Tibial nerve (tissue), 4 donors: ENCODE results near the gene HECW1. TPM values are rescaled to one million over a fixed set of nuclear protein-coding genes. Genes with fewer than 3 reads are reported as not detected.
A peak's percentile ranks its signal among the peaks of the same experiment; 100 is the strongest.

Source experiments
- DNase-seq, 2 donors: peaks; one replicate each; pipeline ENCODE4 v3.0.0-alpha.2; 2019; ENCODE audit warnings: low spot score in 2 of 2
- H3K27ac ChIP-seq, 4 donors: fragments of 200-600 bp; sonication (generic) in 3 of 4; one replicate each; pipeline ENCODE4 v1.5.1; 2017 to 2019; ENCODE audit warnings: mild to moderate bottlenecking in 1 of 4
- H3K27me3 ChIP-seq, 2 donors: fragments of 200-600 bp; sonication (generic) in 1 of 2; one replicate each; pipeline versions ENCODE4 v1.5.1 to v1.6.0; 2017 to 2019
- H3K36me3 ChIP-seq, 3 donors: fragments of 200-600 bp; sonication (generic); one replicate each; pipeline ENCODE4 v1.5.1; 2018 to 2019
- H3K4me1 ChIP-seq, 4 donors: fragments of 200-600 bp; sonication (generic) in 3 of 4; one replicate each; pipeline ENCODE4 v1.5.1; 2017 to 2019
- H3K4me3 ChIP-seq, 4 donors: fragments of 200-600 bp; sonication (generic) in 3 of 4; one replicate each; pipeline ENCODE4 v1.5.1; 2017 to 2019; ENCODE audit warnings: mild to moderate bottlenecking in 1 of 4, moderate library complexity in 1 of 4
- H3K9me3 ChIP-seq, 4 donors: fragments of 200-600 bp; sonication (generic) in 3 of 4; one replicate each; pipeline ENCODE4 v1.5.1; 2017 to 2019
- EP300 ChIP-seq, 2 donors: sonication (generic); formaldehyde crosslinking; IDR thresholded peaks; one replicate each; pipeline ENCODE4 v1.6.1; 2017; ENCODE audit warnings: antibody characterized with exemption in 2 of 2, mild to moderate bottlenecking in 1 of 2
- POLR2A ChIP-seq, 2 donors: fragments of 450-650 bp; IDR thresholded peaks; one replicate each; pipeline ENCODE4 v1.6.1; 2017; ENCODE audit warnings: antibody characterized with exemption in 2 of 2, mild to moderate bottlenecking in 2 of 2, moderate library complexity in 2 of 2
- WGBS, 2 donors: methylation state at CpG; one replicate each; pipeline ENCODE4 v1.1.5; 2018; 5-methylcytosine and 5-hydroxymethylcytosine counted together
- total RNA-seq, 4 donors: library from RNA; depleted of rRNA; stranded (reverse); fragments of >200 nt; gene quantifications; one replicate each; pipeline ENCODE4 v1.1.0, GENCODE V29; 2016
- TF ChIP-seq, protein P1 (sequence below), 5 experiments: fragments of 200-600 bp in 3 of 5; fragments of 450-650 bp in 2 of 5; sonication (generic) in 3 of 5; IDR thresholded peaks; one replicate each; pipeline ENCODE4 v1.5.1; 2016 to 2019; ENCODE audit warnings: antibody characterized with exemption in 5 of 5, mild to moderate bottlenecking in 3 of 5, moderate library complexity in 2 of 5

Gene HECW1
- total RNA-seq, 4 donors from 2014 or later = 3.6 to 10.9 (median 6.5) TPM

DNA sequence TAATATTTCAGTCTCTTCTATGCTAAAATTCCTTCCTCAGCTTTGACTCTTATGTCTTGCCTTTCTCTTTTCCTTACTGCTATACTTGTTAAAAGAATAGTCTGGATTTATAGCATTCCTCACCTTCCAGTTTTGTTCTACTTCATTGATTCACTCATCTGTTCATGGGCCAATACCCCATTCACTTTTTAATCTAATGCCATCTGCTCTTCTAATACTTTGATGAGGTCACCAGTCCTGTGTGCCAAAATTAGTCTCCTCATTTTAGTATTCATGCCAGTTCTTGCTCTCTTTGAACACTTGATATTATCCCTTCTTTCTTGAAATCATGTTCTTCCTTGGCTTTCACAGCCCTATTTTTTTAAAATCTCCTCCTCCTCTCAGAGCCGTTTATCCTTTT, 489.8 kb downstream of the HECW1 start:
- Histone ChIP-seq H3K9me3 (no peaks in the 10 kb centered on the region), H3K4me1 (peaks cover 0 to 6% (median 2%) of the 10 kb centered on the region in 4 donors), H3K36me3 (peaks cover 0 to 19% (median 3%) of the 10 kb centered on the region in 3 donors), H3K27me3 (no peaks in the 10 kb centered on the region), H3K4me3 (no peak overlapping the region), H3K27ac (no peak overlapping the region)
- TF ChIP-seq, protein P1, sequence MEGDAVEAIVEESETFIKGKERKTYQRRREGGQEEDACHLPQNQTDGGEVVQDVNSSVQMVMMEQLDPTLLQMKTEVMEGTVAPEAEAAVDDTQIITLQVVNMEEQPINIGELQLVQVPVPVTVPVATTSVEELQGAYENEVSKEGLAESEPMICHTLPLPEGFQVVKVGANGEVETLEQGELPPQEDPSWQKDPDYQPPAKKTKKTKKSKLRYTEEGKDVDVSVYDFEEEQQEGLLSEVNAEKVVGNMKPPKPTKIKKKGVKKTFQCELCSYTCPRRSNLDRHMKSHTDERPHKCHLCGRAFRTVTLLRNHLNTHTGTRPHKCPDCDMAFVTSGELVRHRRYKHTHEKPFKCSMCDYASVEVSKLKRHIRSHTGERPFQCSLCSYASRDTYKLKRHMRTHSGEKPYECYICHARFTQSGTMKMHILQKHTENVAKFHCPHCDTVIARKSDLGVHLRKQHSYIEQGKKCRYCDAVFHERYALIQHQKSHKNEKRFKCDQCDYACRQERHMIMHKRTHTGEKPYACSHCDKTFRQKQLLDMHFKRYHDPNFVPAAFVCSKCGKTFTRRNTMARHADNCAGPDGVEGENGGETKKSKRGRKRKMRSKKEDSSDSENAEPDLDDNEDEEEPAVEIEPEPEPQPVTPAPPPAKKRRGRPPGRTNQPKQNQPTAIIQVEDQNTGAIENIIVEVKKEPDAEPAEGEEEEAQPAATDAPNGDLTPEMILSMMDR (IDR thresholded peaks at IDR 0.05) = no peak
- no peak for TF ChIP-seq POLR2A (IDR thresholded peaks at IDR 0.05)
- WGBS, 2 donors = 64% methylated on average over 1 of the region's 1 CpG
- no peak for DNase-seq

DNA sequence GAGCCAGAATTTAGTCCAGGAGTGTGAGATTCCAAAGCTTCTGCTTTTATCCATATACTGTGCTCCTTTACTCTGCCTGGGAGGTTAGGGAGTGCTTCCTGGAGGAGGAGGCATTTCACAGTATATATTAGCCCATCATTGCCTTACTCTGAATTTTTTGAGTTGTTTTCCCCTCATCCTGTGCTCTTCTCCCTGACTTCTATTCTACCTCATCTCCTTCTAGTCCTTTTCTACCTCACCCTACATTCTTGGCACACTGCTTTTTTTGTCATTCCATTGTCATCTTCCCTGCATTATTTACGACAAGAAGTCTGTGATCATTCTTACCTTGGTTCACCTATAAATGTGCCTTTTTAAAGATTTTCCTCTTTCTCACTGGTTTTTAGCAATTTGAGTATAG, 491.8 kb downstream of the HECW1 start:
- no peak overlapping the region for H3K27ac ChIP-seq
- H3K9me3 ChIP-seq = no peaks in the 10 kb centered on the region
- peaks cover 0 to 14% (median 3%) of the 10 kb centered on the region in 3 donors for H3K36me3 ChIP-seq
- no peak for DNase-seq
- H3K4me3 ChIP-seq = no peak overlapping the region
- TF ChIP-seq, protein P1 (IDR thresholded peaks at IDR 0.05) = no peak
- TF ChIP-seq EP300 (IDR thresholded peaks at IDR 0.05) = no peak
- TF ChIP-seq POLR2A (IDR thresholded peaks at IDR 0.05) = no peak
- no peaks in the 10 kb centered on the region for H3K27me3 ChIP-seq
- 95 to 100% methylated on average over 1 of the region's 1 CpG for WGBS, 2 donors
- H3K4me1 ChIP-seq = peaks cover 0 to 6% (median 2%) of the 10 kb centered on the region in 4 donors

DNA sequence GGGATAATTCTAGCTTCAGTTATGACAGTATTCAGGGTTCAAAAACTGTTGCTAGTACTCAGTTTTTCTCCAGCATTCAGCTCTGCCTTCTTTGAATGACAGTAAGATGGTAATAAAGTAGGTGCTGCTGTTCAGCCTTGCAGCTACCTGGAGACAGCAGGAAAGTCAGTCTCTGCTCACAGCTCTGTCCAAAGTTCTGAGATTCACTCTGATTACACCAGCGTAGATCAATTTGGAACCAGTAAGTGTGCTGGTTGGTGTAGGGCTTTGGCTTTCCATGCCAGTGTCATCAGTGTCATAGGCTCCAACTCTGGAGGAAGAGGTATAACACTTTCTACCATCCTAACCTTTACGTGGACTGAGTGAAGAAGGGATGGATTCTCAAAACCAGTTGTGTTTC, 496.6 kb downstream of the HECW1 start:
- peaks cover 0 to 28% (median 23%) of the 10 kb centered on the region in 4 donors for H3K4me1 ChIP-seq
- no peaks in the 10 kb centered on the region for H3K27me3 ChIP-seq
- no peak overlapping the region for H3K27ac ChIP-seq
- TF ChIP-seq POLR2A (IDR thresholded peaks at IDR 0.05) (no peak), EP300 (IDR thresholded peaks at IDR 0.05) (no peak)
- TF ChIP-seq, protein P1 (IDR thresholded peaks at IDR 0.05) = no peak
- no peak overlapping the region for H3K4me3 ChIP-seq
- H3K9me3 ChIP-seq = no peaks in the 10 kb centered on the region
- 97 to 98% methylated on average over 2 of the region's 2 CpGs for WGBS, 2 donors
- no peak for DNase-seq
- H3K36me3 ChIP-seq = peaks cover 0 to 23% (median 0%) of the 10 kb centered on the region in 3 donors

DNA sequence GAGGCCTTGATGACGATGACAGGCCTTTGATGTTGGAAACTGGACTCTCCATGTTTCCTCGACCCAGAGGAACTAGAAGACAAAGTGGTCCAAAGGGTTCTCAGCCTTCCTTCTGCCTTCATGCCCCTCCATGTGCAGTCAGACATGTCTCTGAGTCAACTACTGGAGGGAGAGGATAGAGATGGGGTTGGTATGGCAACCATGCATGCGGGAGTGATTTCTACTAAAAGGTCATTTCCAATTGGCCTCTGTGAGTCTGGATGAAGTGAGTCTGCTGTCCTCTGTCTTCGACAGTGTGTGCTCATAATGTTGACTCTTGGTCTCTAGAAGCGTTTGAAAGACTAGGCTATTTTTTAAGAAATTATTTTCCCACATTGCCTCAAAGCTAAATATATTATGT, 499.7 kb downstream of the HECW1 start:
- peak overlapping the region in 2 of 4 donors; percentile 55 to 58 for H3K27ac ChIP-seq
- H3K4me3 ChIP-seq = no peak overlapping the region
- H3K9me3 ChIP-seq = no peaks in the 10 kb centered on the region
- peaks cover 0 to 32% (median 0%) of the 10 kb centered on the region in 3 donors for H3K36me3 ChIP-seq
- peaks cover 0 to 28% (median 20%) of the 10 kb centered on the region in 4 donors for H3K4me1 ChIP-seq
- WGBS, 2 donors = 54 to 55% methylated on average over 5 of the region's 5 CpGs
- no peaks in the 10 kb centered on the region for H3K27me3 ChIP-seq
- DNase-seq = no peak
- TF ChIP-seq, protein P1 (IDR thresholded peaks at IDR 0.05) = no peak
- TF ChIP-seq POLR2A (IDR thresholded peaks at IDR 0.05) (no peak), EP300 (IDR thresholded peaks at IDR 0.05) (no peak)

DNA sequence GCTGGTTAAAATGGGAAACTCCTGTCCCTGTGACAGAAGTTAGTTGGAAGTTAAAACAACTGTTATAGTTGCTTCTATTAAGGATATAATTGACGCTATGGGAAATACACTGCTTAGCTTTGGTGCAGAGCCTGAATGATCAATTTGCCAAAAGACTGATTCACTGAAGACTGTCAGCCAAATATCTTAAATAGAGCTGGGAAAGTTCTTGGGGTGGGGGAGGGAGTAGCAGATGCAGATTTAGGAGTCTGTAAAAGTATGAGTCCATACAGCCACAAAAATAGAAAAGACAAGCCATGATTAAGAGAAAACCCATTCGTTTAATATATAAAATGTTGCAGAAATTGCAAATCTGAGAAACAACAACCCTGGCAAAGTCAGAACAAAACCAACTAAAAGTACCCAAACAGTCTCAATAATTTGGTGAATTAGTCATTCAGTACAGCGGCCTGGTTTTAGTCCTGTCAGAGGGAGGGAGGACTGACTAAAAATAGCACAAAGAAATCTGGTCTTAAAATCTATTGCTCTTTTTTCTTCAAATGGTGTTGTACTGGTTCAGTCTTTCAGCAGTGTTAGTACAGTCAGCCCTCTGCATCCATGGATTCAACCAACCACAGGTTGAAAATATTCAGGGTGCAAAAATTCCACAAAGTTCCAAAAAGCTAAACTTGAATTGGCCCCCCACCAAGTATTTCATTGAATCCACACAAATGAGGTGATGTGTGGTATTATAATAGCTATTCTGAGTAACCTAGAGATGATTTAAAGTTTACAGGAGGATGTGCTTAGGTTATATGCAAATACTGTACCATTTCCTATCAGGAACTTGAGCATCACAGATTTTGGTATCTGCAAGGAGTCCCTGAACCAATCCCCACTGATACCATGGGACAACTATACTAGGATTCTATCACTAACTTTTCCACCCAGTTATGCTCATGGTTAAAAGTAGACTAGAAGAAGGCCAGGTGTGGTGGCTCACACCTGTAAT, 500.4 kb downstream of the HECW1 start:
- no peaks in the 10 kb centered on the region for H3K9me3 ChIP-seq
- H3K4me1 ChIP-seq = peaks cover 0 to 30% (median 20%) of the 10 kb centered on the region in 4 donors
- peaks cover 0 to 40% (median 0%) of the 10 kb centered on the region in 3 donors for H3K36me3 ChIP-seq
- 29 to 31% methylated on average over 3 of the region's 3 CpGs for WGBS, 2 donors
- H3K4me3 ChIP-seq = no peak overlapping the region
- TF ChIP-seq EP300 (IDR thresholded peaks at IDR 0.05) (no peak), POLR2A (IDR thresholded peaks at IDR 0.05) (no peak)
- TF ChIP-seq, protein P1 (IDR thresholded peaks at IDR 0.05) = no peak
- DNase-seq = no peak
- no peaks in the 10 kb centered on the region for H3K27me3 ChIP-seq
- peak overlapping the region in 2 of 4 donors; percentile 55 to 58 for H3K27ac ChIP-seq
